ENCODE measurements around the gene SPATA33.

DNA sequence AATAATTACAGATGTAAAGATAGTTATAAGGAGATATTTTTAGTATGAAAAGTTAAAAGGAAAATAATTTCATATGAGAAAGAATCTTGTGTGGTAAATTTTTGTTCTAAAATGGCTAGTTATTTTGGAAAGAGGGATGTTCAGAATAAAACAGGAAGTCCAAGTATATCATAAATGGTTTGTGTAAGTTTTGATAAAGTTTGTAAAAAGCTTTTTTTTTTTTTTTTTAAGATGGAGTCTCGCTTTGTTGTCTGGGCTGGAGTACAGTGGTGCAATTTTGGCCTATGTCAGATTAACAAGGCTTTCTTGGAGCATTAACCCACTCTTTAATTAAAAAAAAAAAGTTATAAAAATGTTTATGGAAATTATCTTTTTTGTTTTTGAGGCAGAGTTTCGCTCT, 20.6 kb downstream of the SPATA33 start:
- TF ChIP-seq ZNF274 (IDR thresholded peaks at IDR 0.05; ENCODE audit: low read depth, low read length) = no peak
- no peak for TF ChIP-seq YY1 (IDR thresholded peaks at IDR 0.05; ENCODE audit: insufficient read depth, insufficient read length)
- TF ChIP-seq SUZ12 (IDR thresholded peaks at IDR 0.05; ENCODE audit: extremely low read depth, insufficient read depth, insufficient read length) = no peak
